ENCODE data around the gene PCED1B. TPM values are rescaled to one million over a fixed set of nuclear protein-coding genes. Genes with fewer than 3 reads are reported as not detected.

The PCED1B gene
- total and polyA plus RNA-seq, 5 donors, result 1.3 to 2.3 (median 1.3) TPM

GRCh38 chr12:47079981-47080724, 732 bp downstream of the PCED1B start:
- WGBS, result under 1% methylated on average over 49 of the region's 49 CpGs
- peak; percentile 83 to 88 (median 87) for DNase-seq
- H3K27me3 ChIP-seq (ENCODE audit: control insufficient read depth, insufficient read depth), result no peaks in the 10 kb centered on the region
- H3K4me3 ChIP-seq (ENCODE audit: low read length), result peak overlapping the region; percentile 90
- no peaks in the 10 kb centered on the region for H3K9me3 ChIP-seq (ENCODE audit: control insufficient read depth, low read length)
- peaks cover 11% of the 10 kb centered on the region for H3K4me1 ChIP-seq (ENCODE audit: control insufficient read depth, insufficient read depth, low read length)
- peak; percentile 73 to 90 for ATAC-seq
- peak overlapping the region; percentile 61 for H3K27ac ChIP-seq (ENCODE audit: low read length)
- intact Hi-C loops (cut with DNase I), result no loop called here

GRCh38 chr12:47080725-47081502, 1.5 kb downstream of the PCED1B start:
- Histone ChIP-seq H3K4me1 (ENCODE audit: control insufficient read depth, insufficient read depth, low read length) (peaks cover 11% of the 10 kb centered on the region), H3K27me3 (ENCODE audit: control insufficient read depth, insufficient read depth) (no peaks in the 10 kb centered on the region), H3K4me3 (ENCODE audit: low read length) (peak overlapping the region; percentile 90), H3K9me3 (ENCODE audit: control insufficient read depth, low read length) (no peaks in the 10 kb centered on the region), H3K27ac (ENCODE audit: low read length) (peak overlapping the region; percentile 61)
- DNase-seq, result peak; percentile 74 to 90 (median 85)
- intact Hi-C loops (cut with DNase I), result no loop called here
- ATAC-seq, result peak; percentile 62 to 66
- WGBS, result 17% methylated on average over 26 of the region's 26 CpGs

- Histone ChIP-seq H3K9me3 (ENCODE audit: control insufficient read depth, low read length) (no peaks in the 10 kb centered on the region), H3K27ac (ENCODE audit: low read length) (no peak overlapping the region), H3K4me1 (ENCODE audit: control insufficient read depth, insufficient read depth, low read length) (peaks cover 11% of the 10 kb centered on the region), H3K27me3 (ENCODE audit: control insufficient read depth, insufficient read depth) (no peaks in the 10 kb centered on the region), H3K4me3 (ENCODE audit: low read length) (no peak overlapping the region)
- WGBS, result 84% methylated on average over 3 of the region's 3 CpGs
- ATAC-seq, result no peak
- intact Hi-C loops (cut with DNase I), result no loop called here
- no peak for DNase-seq
Measured at GRCh38 chr12:47082283-47082682, 2.9 kb downstream of the PCED1B start.

- intact Hi-C loops (cut with DNase I), result no loop called here
- ATAC-seq (no peak), DNase-seq (no peak)
- WGBS, result 61% methylated on average over 7 of the region's 7 CpGs
- no peak overlapping the region for H3K27ac ChIP-seq (ENCODE audit: low read length)
- H3K27me3 ChIP-seq (ENCODE audit: control insufficient read depth, insufficient read depth), result no peaks in the 10 kb centered on the region
- H3K9me3 ChIP-seq (ENCODE audit: control insufficient read depth, low read length), result no peaks in the 10 kb centered on the region
- H3K4me3 ChIP-seq (ENCODE audit: low read length), result no peak overlapping the region
- peaks cover 9% of the 10 kb centered on the region for H3K4me1 ChIP-seq (ENCODE audit: control insufficient read depth, insufficient read depth, low read length)
Measured at GRCh38 chr12:47082796-47083621, 3.6 kb downstream of the PCED1B start.

- Histone ChIP-seq H3K9me3 (ENCODE audit: control insufficient read depth, low read length) (no peaks in the 10 kb centered on the region), H3K27ac (ENCODE audit: low read length) (no peak overlapping the region), H3K4me3 (ENCODE audit: low read length) (no peak overlapping the region), H3K4me1 (ENCODE audit: control insufficient read depth, insufficient read depth, low read length) (peaks cover 2% of the 10 kb centered on the region), H3K27me3 (ENCODE audit: control insufficient read depth, insufficient read depth) (no peaks in the 10 kb centered on the region)
- ATAC-seq (no peak), DNase-seq (no peak)
- intact Hi-C loops (cut with DNase I), result no loop called here
- 78% methylated on average over 1 of the region's 1 CpG for WGBS
Measured at GRCh38 chr12:47084172-47084571, 4.8 kb downstream of the PCED1B start.

GRCh38 chr12:47085815-47086252, 6.4 kb downstream of the PCED1B start:
- ATAC-seq, result peak; percentile 64 to 77
- DNase-seq, result no peak
- Histone ChIP-seq H3K9me3 (ENCODE audit: control insufficient read depth, low read length) (no peaks in the 10 kb centered on the region), H3K4me1 (ENCODE audit: control insufficient read depth, insufficient read depth, low read length) (peaks cover 2% of the 10 kb centered on the region), H3K27me3 (ENCODE audit: control insufficient read depth, insufficient read depth) (no peaks in the 10 kb centered on the region), H3K27ac (ENCODE audit: low read length) (no peak overlapping the region), H3K4me3 (ENCODE audit: low read length) (no peak overlapping the region)
- 55% methylated on average over 6 of the region's 6 CpGs for WGBS
- intact Hi-C loops (cut with DNase I), result no loop called here

GRCh38 chr12:47087088-47087688, 7.8 kb downstream of the PCED1B start:
- Histone ChIP-seq H3K27me3 (ENCODE audit: control insufficient read depth, insufficient read depth) (no peaks in the 10 kb centered on the region), H3K27ac (ENCODE audit: low read length) (no peak overlapping the region), H3K4me3 (ENCODE audit: low read length) (no peak overlapping the region), H3K4me1 (ENCODE audit: control insufficient read depth, insufficient read depth, low read length) (peaks cover 2% of the 10 kb centered on the region), H3K9me3 (ENCODE audit: control insufficient read depth, low read length) (no peaks in the 10 kb centered on the region)
- intact Hi-C loops (cut with DNase I), result no loop called here
- WGBS, result 39% methylated on average over 2 of the region's 2 CpGs
- ATAC-seq, result no peak
- no peak for DNase-seq

- Histone ChIP-seq H3K4me3 (ENCODE audit: low read length) (no peak overlapping the region), H3K4me1 (ENCODE audit: control insufficient read depth, insufficient read depth, low read length) (peaks cover under 1% of the 10 kb centered on the region), H3K27me3 (ENCODE audit: control insufficient read depth, insufficient read depth) (no peaks in the 10 kb centered on the region), H3K27ac (ENCODE audit: low read length) (no peak overlapping the region), H3K9me3 (ENCODE audit: control insufficient read depth, low read length) (no peaks in the 10 kb centered on the region)
- intact Hi-C loops (cut with DNase I), result no loop called here
- 58% methylated on average over 7 of the region's 7 CpGs for WGBS
- DNase-seq (no peak), ATAC-seq (peak; percentile 31 to 46)
Measured at GRCh38 chr12:47088021-47088944, 8.9 kb downstream of the PCED1B start.

GRCh38 chr12:47091009-47091408, 11.6 kb downstream of the PCED1B start:
- no peaks in the 10 kb centered on the region for H3K4me1 ChIP-seq (ENCODE audit: control insufficient read depth, insufficient read depth, low read length)
- intact Hi-C loops (cut with DNase I), result no loop called here
- H3K27me3 ChIP-seq (ENCODE audit: control insufficient read depth, insufficient read depth), result no peaks in the 10 kb centered on the region
- no peak overlapping the region for H3K27ac ChIP-seq (ENCODE audit: low read length)
- ATAC-seq (no peak), DNase-seq (no peak)
- WGBS, result 87% methylated on average over 2 of the region's 2 CpGs
- H3K4me3 ChIP-seq (ENCODE audit: low read length), result no peak overlapping the region
- H3K9me3 ChIP-seq (ENCODE audit: control insufficient read depth, low read length), result no peaks in the 10 kb centered on the region

- Histone ChIP-seq H3K9me3 (ENCODE audit: control insufficient read depth, low read length) (no peaks in the 10 kb centered on the region), H3K27me3 (ENCODE audit: control insufficient read depth, insufficient read depth) (no peaks in the 10 kb centered on the region), H3K4me1 (ENCODE audit: control insufficient read depth, insufficient read depth, low read length) (peaks cover 4% of the 10 kb centered on the region), H3K27ac (ENCODE audit: low read length) (no peak overlapping the region), H3K4me3 (ENCODE audit: low read length) (no peak overlapping the region)
- intact Hi-C loops (cut with DNase I), result no loop called here
- no peak for ATAC-seq
- 90% methylated on average over 4 of the region's 4 CpGs for WGBS
- no peak for DNase-seq
Measured at GRCh38 chr12:47094804-47095203, 15.4 kb downstream of the PCED1B start.

All from right cardiac atrium (tissue), 5 donors.